Measurements from ENCODE around the gene PCDHGA1.

Gene PCDHGA1

DNA sequence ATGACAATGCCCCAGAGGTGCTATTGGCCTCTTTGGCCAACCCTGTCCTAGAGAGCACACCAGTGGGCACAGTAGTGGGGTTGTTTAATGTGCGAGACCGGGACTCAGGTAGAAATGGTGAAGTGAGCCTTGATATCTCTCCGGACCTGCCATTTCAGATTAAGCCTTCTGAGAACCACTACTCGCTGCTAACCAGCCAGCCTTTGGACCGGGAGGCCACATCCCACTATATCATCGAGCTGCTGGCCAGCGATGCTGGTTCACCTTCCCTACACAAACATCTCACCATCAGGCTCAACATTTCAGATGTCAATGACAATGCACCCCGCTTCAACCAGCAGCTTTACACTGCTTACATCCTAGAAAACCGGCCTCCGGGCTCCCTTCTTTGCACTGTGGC, 160.0 kb downstream of the PCDHGA1 start:
- no peak for DNase-seq (ENCODE audit: low read depth in 1 of 2, low spot score in 1 of 2)

DNA sequence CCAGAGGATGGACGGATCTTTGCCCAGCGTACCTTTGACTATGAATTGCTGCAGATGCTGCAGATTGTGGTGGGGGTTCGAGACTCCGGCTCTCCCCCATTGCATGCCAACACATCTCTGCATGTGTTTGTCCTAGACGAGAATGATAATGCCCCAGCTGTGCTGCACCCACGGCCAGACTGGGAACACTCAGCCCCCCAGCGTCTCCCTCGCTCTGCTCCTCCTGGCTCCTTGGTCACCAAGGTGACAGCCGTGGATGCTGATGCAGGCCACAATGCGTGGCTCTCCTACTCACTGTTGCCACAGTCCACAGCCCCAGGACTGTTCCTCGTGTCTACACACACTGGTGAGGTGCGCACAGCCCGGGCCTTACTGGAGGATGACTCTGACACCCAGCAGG, 160.5 kb downstream of the PCDHGA1 start:
- DNase-seq (ENCODE audit: low read depth in 1 of 2, low spot score in 1 of 2), result no peak

DNA sequence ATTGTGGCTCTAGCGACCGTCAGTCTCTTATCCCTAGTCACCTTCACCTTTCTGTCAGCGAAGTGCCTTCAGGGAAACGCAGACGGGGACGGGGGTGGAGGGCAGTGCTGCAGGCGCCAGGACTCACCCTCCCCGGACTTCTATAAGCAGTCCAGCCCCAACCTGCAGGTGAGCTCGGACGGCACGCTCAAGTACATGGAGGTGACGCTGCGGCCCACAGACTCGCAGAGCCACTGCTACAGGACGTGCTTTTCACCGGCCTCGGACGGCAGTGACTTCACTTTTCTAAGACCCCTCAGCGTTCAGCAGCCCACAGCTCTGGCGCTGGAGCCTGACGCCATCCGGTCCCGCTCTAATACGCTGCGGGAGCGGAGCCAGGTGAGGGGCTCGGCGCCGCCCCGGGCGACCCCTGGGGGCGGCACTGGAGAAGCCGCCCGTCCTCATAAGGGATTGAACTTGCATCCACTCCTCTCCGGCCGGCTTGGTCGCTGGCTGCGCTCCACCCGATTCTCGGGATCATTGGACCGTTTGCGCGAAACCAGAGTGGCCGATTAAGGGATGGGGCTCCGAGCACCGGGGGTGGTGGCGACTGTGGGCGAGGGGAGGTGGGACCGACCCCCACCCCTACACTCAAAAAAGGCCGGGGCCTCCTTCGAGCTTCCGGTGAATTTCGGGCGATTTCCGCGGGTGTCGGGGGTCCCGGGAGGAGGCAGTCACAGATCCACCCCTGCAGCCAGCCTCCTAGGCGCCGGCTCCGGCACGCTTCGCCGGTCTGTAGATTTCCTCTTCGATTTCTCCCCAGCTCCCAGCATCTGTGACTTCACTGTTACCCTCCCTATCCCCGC, 161.2 kb downstream of the PCDHGA1 start:
- no peak for DNase-seq (ENCODE audit: low read depth in 1 of 2, low spot score in 1 of 2)

DNA sequence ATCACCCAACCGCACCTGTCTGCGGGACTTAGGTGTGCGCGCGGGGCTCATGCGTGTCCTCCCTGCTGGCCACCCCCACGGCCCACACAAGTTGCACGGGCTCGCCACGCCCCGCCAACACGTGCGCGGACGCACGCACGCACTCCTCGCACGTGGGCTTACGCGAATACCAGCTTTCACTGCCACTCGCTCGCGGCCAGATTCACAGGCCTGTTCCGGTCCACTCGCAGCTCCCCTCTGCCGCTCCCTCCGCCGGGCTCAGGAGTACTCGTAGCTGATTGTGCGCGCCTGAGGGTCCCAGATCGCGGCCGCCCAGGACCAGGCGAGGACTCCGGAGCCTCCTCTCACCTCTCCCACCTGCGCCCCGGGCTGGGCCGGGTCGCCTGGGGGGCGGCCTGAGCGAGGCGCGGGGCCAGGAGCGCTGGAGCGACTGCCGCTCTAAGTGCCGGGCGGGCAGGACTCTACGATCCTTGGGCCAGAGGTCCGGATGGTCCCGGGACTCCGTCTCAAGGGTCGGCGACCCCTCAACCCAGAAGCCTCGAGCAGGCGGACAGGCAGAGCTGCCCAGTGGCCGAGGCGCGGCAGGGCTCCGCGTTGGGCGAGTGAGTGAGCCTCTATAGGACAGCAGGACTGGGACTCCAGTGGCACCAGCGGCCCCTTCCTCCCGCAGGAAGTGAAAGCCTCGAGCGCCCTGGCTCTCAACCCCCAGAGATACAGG, 162.0 kb downstream of the PCDHGA1 start:
- no peak for DNase-seq (ENCODE audit: low read depth in 1 of 2, low spot score in 1 of 2)

DNA sequence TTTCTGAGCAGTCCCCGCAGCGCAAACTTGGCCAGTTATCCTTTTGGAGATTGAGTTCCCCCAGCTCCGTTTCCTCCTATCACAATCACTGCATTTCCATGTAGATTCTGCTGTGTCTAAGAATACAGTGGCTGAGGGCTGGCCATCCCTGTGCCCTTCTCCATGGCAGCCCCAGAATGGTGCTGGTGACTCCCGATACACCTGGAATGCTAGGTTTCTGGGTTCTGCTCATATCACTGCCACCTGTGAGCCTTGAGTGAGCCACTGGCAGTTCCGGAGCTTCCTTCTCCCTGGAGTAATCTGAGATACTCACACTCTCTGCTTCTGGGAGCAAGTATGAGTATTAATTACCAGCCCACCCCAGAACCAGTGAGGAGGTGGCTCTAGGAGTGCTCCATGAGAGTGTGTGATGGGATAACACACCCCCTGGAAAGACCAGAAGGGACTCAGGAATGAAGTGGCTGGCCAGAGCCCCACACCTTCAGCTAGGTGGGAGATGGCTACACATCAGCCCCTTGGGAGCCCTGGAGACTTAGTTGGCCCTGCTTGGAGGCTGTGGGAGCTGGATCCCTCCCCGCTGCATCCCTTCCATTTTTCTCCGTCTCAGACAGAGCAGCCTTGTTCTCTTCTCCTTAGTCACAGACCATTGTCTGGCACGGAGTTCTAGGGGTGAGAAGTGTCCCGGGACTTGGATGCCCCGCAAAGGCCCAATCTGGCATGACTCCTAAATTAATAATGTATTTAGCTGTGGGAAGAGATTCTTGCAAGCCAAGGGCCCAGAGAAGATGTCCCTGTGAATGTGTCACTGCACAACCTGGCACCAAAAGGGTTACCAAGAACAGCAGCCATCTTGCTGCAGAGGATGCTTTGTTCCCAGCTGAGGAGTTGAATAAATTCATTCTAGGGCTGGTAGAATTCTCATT, 163.4 kb downstream of the PCDHGA1 start:
- no peak for DNase-seq (ENCODE audit: low read depth in 1 of 2, low spot score in 1 of 2)

DNA sequence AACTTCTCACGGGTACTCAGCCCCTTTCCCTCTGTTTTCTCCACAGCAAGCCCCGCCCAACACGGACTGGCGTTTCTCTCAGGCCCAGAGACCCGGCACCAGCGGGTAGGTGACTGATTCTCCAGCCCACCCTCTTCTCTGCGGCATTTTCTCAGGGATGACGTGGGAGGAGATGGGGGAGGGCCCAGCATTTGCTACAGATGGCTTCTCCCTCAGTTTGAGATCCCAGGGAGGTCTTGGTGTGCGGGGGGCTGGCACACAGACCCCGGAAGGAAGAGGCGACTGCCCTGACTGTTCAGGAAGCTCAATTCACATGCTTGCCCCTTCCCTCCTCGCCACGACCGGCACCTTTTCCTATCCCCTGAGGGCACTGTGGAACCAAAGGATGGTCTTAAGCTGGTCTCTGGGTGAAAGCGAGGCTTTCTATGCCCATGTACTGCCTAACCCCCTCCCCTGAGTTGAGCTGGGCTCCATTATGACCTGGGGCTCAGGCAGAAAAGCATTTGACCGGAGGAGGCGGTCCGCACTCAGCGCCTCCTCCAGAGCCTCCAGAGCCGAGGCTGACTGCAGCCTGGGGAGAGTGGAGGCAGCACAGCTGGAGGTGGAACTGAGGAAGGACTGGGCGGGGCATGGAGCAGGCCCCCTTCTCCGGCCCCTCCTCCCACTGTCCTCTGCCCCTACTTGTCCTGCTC, 164.6 kb downstream of the PCDHGA1 start:
- no peak for DNase-seq (ENCODE audit: low read depth in 1 of 2, low spot score in 1 of 2)

DNA sequence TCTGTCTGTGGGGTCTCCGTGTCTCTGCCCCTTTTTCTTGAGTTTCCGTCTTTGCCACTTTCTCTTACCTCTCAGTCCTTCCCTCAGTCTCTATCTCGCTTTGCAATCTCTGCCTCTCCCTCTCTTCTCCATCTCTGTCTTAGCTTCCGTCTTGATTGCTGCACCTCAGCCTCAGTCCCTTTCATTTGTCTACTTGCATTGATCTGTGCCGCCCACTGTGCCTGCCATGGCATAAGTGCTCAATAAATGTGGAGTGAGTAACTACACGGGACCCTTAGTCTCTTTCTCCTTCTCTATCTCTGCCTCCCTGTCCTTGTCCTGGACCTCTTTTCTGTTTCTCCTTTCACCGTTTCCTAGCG, 165.1 kb downstream of the PCDHGA1 start:
- no peak for DNase-seq (ENCODE audit: low read depth in 1 of 2, low spot score in 1 of 2)

DNA sequence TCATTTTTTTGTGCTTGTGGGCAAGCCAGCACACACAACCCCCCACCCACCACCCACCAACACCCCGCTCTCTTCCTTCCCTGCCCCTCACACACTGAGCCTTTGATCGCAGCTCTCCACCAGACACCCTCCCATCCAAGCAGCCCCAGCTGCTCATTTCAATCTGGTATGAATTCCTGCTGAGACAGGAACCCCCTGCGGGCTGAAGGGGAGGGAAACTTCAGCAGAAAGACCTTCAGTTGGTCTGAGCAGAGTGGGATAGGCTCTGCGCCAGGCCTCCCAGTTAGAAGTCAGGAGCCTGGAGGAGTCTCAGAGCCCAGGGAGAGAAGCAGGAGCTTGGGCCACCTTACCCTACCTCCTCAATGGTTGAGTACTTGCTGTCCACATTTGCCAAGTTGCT, 165.7 kb downstream of the PCDHGA1 start:
- no peak for DNase-seq (ENCODE audit: low read depth in 1 of 2, low spot score in 1 of 2)

DNA sequence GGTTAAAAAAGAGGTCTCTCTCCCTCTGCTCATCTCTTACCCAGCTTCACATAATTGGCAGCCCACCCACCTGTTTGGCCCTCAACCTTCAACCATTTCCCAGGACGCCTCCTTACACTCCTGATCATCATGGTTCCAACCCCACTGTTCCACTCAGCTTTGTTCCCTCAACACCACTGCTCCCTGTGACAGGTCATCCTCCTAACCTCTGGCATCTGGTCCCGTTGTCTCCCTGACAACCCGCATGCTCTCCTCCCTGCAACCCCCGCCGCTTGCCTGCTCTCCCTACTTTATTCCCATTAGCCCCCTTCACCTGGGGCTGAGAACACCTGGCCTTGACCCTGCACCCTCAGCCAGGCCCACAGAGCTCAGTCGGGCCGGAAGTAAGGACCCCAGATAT, 171.4 kb downstream of the PCDHGA1 start:
- no peak for DNase-seq (ENCODE audit: low read depth in 1 of 2, low spot score in 1 of 2)

DNA sequence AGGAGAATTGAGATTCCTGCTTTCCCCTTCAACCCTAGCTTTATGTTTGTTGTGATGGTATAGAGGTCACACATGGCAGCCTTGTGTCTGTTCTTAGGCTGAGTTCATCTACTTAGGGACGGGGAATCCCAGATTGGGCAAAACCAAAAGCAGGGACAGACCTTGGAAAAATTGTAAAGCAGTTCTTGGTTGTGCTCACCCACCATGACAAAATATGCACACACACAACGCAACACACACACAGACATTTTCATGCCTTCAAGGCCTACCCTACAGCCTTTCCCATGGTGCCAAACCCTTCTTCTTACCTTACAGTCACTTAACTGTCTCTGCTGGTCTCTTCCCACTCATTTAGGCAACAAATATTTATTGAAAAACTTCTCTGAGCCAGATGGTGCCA, 173.4 kb downstream of the PCDHGA1 start:
- no peak for DNase-seq (ENCODE audit: low read depth in 1 of 2, low spot score in 1 of 2)

DNA sequence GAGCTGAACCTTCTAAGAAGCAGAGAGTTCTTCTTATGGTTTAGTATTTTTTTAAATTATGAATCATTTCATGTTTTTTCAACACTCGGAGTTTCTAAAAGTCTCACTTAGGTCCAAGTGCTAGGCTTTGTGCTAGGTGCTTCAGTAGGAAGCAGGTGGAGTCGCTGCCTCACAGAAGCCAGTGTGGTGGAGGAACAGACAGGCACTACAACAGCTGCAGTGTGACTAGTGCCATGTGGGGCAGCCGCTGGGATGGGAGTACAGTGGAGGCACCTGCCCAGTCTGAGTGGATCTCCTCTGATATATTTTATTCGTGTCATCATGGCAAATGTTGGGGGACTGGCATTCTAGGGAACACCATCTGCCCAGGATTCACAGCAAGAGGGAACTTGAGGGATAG, 173.9 kb downstream of the PCDHGA1 start:
- DNase-seq (ENCODE audit: low read depth in 1 of 2, low spot score in 1 of 2), result no peak

DNA sequence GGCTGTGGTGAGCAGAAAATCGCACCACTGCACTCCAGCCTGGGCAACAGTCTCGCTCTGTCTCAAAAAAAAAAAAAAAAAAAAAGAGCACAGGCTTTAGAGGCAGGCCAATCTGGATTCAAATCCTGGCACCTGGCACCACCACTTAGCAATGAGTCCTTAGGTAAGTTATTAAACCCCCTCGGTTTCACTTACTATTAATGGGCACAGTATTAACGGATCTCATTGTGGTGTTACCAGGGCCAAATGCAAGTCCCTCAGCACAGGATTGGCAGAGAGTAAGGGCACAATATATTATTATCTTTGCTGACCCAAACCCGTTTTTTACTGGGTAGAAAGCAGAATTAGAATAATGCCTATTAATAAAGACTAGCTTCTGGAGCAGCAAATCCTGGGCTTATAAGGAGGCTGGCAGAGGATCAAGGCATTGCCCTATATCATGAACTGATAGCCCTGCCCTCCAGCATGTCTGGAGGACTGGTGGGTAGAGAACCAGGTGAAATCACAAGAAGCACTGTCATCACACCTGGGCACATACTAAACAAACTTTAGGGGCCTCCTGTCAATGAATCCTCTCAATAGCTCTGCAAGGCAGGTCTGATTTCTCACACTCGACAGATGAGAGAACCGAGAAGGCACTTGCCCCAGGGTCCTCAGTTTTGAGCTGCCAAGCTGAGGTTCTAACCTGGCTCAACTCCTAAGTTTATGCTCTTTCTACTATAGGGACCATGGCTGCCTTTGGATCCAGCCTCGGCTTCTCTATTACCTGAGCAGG, 176.3 kb downstream of the PCDHGA1 start:
- DNase-seq (ENCODE audit: low read depth in 1 of 2, low spot score in 1 of 2), result no peak

DNA sequence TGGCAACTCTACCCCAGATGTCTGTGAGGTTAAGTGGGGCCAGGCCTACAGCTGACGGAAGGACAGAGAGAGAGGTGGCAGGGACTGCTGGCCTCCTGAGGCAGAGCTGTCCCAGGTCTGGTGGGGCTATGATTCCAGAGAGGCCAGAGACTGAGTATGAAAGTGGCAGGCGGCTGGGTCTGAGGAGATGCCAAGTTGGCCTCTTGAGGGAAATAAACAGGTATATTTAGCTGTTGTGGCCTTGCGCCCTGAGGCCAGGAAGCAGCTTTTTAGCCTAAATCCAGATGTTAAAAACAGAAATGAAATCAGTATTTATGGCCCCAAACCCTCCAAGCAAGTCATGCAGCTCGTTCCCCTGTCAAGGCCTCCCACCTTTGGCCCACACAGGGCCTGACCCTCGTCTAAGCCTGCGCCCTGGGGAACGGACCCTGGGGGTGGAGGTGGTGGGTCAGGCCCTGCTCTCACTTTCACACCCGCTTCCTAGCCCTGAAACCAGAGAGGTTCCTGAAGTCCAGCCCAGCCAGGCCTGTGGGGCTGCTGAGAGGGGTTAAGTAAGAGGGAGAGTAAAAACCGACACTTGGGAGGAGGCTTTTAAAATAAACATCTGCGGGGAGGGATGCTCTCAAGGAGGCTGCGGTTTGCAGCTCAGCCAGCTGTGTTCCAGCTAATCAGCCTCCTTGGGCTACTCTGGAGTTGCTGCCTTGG, 177.2 kb downstream of the PCDHGA1 start:
- no peak for DNase-seq (ENCODE audit: low read depth in 1 of 2, low spot score in 1 of 2)

DNA sequence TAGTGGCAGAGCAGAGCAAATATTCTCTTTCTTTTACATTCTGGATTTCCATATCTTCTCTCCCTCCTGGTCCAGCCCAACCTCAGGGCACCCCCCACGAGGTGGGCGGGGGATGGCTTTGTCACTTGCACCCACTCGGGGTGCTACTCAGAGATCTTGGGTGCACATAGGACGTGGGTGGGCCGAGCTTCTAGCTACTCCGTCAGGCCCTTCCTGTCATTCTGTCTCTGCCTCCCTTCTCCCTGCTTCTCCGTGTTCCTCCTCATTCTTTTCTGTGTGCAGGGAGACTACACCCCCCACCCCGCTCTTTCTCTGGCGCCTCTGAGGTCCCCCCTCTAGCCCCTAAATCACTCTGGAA, 178.1 kb downstream of the PCDHGA1 start:
- DNase-seq (ENCODE audit: low read depth in 1 of 2, low spot score in 1 of 2), result no peak

DNA sequence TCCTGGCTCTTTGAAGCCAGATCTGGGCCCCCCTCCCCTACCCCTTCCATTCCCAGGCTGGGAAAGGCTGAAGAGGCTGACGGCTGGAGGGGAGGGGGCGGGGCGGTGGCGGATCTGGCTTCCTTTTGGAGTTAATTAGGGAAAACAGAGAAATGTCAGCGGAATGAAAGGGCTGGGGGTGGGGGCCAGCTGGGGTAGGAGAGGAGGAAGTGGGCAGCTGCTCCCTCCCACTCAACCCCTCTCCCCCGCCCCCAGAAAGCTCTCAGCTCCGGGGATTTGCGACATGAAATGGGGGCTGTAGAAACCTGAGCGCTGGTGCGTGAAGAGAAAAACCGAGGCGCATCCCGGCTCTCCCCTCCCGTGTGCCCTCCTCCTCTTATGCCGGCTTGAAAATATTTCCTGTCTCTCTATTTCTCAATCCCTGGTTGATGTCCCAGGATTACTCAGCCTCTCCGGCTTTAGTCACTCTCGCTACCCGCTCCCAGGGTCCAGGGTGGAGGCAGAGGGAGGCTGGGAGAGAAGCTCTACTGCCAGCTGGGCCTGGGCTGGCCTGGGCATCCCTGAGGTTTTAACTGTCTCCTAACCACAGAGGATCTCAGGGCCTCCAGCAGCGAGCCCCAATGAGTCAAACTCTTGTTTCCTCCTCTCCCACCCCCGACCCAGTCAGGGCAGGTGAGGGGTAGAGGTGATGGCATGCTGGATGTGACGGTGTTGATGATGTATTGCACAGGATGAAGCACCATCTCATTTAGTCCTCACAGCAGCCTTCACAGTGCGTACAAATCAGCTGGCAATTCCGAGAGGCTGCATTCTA, 178.7 kb downstream of the PCDHGA1 start:
- DNase-seq (ENCODE audit: low read depth in 1 of 2, low spot score in 1 of 2), result no peak

DNA sequence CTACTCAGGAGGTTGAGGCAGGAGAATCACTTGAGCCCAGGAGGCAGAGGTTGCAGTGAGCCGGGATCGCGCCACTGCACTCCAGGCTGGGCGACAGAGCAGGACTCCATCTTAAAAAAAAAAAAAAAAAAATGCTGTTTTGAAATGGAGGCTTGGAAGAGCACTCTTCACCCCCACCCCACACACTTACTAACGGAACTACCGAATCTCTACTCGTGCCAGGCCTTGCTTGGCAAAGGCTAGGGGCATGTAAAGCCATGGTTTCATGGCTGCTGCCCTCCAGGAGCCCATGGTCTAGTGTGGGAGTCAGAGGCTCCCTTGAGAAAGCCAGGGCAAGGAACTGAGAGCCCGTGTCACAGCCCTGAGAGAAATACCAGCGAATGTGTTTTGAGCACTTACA, 179.8 kb downstream of the PCDHGA1 start:
- DNase-seq (ENCODE audit: low read depth in 1 of 2, low spot score in 1 of 2), result no peak

DNA sequence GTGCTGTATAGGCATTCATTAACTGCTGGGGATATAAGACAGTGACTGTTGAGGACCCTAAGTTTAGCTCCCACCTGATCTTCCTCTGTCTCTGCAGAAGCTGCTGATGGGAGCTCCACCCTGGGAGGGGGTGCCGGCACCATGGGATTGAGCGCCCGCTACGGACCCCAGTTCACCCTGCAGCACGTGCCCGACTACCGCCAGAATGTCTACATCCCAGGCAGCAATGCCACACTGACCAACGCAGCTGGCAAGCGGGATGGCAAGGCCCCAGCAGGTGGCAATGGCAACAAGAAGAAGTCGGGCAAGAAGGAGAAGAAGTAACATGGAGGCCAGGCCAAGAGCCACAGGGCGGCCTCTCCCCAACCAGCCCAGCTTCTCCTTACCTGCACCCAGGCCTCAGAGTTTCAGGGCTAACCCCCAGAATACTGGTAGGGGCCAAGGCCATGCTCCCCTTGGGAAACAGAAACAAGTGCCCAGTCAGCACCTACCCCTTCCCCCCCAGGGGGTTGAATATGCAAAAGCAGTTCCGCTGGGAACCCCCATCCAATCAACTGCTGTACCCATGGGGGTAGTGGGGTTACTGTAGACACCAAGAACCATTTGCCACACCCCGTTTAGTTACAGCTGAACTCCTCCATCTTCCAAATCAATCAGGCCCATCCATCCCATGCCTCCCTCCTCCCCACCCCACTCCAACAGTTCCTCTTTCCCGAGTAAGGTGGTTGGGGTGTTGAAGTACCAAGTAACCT, 180.7 kb downstream of the PCDHGA1 start:
- no peak for DNase-seq (ENCODE audit: low read depth in 1 of 2, low spot score in 1 of 2)

DNA sequence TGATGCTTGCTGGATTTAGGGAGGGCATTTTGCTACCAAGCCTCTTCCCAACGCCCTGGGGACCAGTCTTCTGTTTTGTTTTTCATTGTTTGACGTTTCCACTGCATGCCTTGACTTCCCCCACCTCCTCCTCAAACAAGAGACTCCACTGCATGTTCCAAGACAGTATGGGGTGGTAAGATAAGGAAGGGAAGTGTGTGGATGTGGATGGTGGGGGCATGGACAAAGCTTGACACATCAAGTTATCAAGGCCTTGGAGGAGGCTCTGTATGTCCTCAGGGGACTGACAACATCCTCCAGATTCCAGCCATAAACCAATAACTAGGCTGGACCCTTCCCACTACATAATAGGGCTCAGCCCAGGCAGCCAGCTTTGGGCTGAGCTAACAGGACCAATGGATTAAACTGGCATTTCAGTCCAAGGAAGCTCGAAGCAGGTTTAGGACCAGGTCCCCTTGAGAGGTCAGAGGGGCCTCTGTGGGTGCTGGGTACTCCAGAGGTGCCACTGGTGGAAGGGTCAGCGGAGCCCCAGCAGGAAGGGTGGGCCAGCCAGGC, 181.5 kb downstream of the PCDHGA1 start:
- no peak for DNase-seq (ENCODE audit: low read depth in 1 of 2, low spot score in 1 of 2)
